ENCODE measurements around the gene MICAL2. TPM values are rescaled to one million over a fixed set of nuclear protein-coding genes. Genes with fewer than 3 reads are reported as not detected.
A peak's percentile ranks its signal among the peaks of the same experiment; 100 is the strongest.

The MICAL2 gene
- total RNA-seq, 1 donor, result 34.2 TPM

- no peak for DNase-seq (ENCODE audit: low read depth in 2 of 3, low spot score in 2 of 3)
Measured at GRCh38 chr11:12092714-12093113, 17.7 kb upstream of the MICAL2 start.

DNA sequence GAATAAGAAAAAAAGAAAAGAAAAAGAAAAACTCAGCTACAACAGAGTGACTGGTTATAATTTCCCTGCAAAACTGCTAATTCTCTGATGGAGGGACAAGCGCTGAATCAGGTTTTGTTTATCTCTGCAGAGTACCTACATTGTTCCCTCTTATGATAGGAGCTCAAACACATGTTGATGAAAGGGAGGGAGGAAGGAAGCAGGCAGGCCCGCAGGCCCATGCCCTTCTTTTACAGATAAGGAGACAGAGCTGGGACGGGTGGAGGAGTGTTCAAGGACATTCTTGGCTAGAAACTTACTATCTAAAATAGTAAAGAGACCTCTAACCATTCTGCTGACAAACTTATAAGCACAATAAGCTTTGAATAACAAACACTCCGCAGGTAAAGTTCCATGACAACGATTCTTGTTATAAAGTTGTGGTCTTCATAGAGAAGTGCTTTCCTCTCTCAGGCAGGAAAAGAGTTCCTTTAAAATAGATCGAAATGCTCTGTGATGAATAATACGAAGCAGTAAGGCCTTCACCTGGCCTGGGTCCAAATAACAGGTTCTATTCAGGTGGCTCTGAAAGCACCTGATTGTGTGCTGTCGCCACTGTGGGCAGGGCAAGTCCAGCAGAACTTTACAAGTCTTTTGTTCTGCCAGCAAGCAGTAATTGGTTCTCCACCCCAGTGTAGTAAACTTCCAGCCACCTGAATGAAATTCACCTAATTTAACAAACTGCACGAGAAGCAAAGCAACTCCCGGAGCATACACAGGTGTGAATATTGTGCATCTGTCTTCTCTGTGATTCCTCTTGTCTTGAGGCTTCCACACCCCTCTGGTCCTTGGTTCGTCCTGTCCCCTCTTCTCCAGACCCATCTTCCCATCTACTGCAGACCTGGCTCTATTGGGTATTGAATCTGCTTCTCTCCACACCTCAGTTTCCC is 15.3 kb upstream of the MICAL2 start:
- peak in 2 of 3 donors; percentile 49 to 70 for DNase-seq (ENCODE audit: low read depth in 2 of 3, low spot score in 2 of 3)

DNA sequence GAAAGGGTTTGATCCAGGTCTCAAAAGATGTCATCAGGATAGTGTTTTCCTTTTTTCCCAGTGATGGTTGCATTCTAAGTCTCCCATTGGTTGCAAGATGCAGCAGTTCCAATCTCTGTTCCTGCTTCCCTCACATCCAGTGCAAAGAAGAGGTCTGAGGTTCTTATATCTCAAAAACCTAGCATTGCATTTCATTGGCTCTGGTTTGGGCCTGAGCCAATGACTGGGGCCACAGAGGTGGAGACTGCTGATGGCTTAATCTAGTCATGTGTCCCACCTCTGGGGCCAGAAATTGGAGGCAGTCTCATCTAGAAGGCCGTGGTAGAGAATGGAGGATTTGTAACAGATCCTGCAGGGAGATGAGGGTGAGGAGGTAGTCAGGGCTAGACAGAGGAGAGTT is 13.2 kb upstream of the MICAL2 start:
- DNase-seq (ENCODE audit: low read depth in 2 of 3, low spot score in 2 of 3), result no peak

- no peak for DNase-seq (ENCODE audit: low read depth in 2 of 3, low spot score in 2 of 3)
Measured at GRCh38 chr11:12098601-12099000, 11.8 kb upstream of the MICAL2 start.

DNA sequence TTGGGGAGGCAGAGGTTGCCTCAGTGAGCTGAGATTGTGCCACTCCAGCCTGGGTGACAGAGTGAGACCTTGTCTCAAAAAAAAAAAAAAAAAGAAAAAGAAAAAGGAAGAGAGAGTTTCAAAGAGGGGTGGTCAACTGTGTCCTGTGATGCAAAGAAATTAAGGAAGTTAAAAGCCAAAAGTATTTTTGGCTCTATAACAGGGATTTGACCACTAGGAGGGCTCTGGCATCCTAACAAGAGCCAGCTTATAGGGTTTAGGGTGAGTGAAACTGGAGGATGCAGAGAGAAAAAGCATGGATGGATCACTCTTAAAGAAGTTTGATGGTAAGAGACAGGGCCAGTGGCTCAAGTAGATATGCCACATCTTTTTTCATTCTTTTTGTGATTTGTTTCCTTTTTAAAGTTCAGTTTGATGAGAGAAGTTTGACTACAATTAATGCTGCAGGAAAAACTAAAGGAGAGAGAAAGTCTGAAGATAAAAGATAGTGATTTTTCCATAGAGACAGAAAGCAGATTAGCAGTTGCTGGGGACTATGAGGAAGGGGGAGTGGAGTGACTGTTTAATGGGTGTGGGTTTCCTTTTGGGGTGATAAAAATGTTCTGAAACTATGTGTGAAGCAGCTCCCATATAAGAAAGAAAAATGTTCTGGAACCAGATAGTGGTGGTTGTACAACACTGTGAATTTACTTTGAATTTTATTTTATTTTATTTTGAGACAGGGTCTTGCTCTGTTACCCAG is 11.1 kb upstream of the MICAL2 start:
- DNase-seq (ENCODE audit: low read depth in 2 of 3, low spot score in 2 of 3), result peak in 1 of 3 donors; percentile 47

DNA sequence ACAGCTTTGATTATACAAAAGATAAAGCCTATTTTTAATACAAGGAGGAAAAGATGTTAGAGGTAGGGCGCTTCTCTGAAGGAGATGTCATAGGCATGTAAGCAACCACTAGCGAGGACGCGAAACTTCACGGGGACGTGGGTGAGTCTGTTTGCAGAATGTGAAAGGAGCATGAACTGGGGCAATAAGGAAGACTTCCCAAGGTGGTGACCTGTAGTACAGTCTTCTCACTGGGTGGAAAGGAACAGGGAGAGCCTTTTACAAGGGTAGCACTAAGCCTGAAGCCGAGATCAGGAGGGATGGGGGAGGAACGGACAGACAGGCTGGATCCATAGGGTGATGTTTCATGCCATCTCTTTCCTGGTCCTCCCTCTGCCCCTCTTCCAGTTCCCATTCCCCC is 10.0 kb upstream of the MICAL2 start:
- DNase-seq (ENCODE audit: low read depth in 2 of 3, low spot score in 2 of 3), result no peak

DNA sequence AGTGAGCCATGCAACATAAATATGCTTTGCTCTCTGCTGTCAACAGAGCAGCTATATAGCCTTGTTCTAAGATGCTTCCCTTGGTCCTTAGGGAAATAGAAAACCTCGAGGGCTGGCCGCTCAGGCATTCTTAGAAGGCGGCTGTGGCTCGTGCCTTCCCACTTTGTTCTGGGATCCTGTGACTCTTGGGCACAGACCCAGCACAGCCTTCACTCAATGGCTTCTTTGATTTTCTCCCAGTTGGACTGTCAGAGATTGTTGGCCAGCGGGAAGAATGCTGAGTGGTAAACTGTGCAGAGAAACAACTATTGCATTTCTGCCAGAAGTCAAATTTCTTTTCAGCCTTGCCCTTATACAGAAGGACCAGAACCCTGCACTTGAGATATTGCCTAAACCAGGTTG is 9.5 kb upstream of the MICAL2 start:
- no peak for DNase-seq (ENCODE audit: low read depth in 2 of 3, low spot score in 2 of 3)

DNA sequence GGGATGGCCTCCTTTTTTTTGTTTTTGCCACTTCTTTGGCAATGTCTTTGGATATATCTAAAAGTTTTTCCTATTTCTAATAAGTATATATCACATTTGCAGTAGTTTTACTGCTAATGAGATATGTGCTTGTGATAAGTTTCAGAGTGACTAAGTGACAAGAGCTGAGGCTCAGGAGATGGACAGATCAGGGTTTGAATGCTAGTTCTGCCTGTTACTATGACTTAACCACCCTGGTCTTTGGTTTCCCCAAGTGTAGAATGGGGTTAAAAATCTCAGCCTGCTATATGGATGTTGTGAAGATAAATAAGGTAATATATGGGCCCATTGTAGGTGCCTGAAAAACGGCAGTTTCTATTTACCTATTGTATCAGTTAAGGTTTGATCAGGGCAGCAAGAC is 9.1 kb upstream of the MICAL2 start:
- no peak for DNase-seq (ENCODE audit: low read depth in 2 of 3, low spot score in 2 of 3)

GRCh38 chr11:12102588-12103410 is 7.6 kb upstream of the MICAL2 start:
- no peak for DNase-seq (ENCODE audit: low read depth in 2 of 3, low spot score in 2 of 3)

- DNase-seq (ENCODE audit: low read depth in 2 of 3, low spot score in 2 of 3), result no peak
Measured at GRCh38 chr11:12103411-12104225, 6.8 kb upstream of the MICAL2 start.

DNA sequence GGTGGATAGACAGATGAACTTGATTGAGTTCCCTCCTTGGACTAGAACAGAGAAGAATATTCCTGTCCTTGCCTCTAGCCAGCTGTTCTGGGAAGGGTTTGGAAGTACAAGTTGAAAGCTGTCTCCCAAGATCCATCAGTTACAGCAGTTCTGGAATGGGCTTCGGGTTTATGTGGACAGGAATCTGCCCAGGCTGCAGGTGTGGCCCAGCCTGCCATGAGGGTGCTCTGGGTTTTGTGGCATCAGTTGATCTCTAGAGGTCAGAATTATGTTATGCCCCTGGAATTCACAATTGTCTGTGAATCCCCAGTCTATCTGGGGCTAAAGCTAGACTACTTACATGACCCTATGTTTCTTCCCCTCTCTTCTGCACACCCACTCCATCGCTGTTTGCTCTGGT is 4.9 kb upstream of the MICAL2 start:
- no peak for DNase-seq (ENCODE audit: low read depth in 2 of 3, low spot score in 2 of 3)

- no peak for DNase-seq (ENCODE audit: low read depth in 2 of 3, low spot score in 2 of 3)
Measured at GRCh38 chr11:12106101-12106500, 4.3 kb upstream of the MICAL2 start.

GRCh38 chr11:12106501-12106900 is 3.9 kb upstream of the MICAL2 start:
- DNase-seq (ENCODE audit: low read depth in 2 of 3, low spot score in 2 of 3), result no peak

DNA sequence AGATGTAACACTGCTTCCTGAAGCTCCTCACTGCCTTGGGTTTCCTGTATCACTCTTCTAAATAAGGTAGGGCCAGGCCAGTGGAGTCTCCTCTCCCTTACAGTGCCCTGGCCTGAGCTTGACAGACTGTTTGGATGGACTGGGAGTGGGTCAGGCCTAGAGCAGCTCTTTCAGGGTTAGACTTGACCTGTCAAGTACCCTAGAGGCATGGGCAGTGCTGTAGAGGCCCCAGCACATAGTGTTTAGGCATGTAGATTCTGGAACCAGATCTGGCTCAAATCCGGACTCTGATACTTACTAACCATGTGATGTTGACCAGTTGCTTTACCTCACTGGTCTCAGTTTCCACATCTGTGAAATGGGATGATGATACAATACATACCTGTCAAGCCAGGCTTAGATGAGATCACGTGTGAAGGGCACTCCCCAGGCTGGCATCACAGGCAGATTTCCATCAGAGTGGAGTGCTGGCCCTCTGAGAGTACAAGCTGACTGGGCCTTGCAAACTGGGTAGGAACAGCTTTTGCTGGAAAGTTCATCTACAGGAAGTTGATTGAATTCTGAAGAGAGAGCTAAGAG is 1.4 kb upstream of the MICAL2 start:
- DNase-seq (ENCODE audit: low read depth in 2 of 3, low spot score in 2 of 3), result no peak

DNA sequence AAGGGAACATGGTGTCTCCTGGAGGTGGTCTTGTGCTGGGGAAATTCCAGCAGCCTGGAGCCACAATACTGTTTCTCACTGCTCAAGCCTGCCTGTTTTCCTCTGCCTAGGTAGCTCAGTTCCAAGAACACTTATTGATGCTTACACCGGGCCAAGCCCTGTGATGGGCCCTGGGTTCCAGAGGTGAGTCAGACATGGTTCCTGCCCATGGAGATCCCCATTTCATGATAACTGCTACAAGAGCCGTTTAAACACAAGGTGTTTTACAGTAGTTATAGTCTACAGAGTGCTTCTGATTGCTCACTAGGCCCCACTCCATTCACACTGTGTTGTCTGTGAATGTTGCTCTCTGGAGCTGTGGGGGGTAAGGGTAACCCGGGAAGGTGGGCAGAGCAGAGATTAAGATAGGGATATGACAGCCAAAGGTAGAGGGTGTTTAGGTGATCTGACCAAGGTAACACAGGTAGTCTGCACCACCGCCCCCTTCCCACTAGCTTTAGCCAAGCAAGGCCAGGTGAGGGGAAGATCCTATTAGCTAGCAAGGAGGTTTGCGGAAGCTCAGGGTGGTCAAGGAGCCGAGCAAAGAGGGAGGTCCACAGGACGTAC is 696 bp upstream of the MICAL2 start:
- no peak for DNase-seq (ENCODE audit: low read depth in 2 of 3, low spot score in 2 of 3)

- DNase-seq (ENCODE audit: low read depth in 2 of 3, low spot score in 2 of 3), result peak in 1 of 3 donors; percentile 46
Measured at GRCh38 chr11:12110714-12111548, 541 bp downstream of the MICAL2 start.

DNA sequence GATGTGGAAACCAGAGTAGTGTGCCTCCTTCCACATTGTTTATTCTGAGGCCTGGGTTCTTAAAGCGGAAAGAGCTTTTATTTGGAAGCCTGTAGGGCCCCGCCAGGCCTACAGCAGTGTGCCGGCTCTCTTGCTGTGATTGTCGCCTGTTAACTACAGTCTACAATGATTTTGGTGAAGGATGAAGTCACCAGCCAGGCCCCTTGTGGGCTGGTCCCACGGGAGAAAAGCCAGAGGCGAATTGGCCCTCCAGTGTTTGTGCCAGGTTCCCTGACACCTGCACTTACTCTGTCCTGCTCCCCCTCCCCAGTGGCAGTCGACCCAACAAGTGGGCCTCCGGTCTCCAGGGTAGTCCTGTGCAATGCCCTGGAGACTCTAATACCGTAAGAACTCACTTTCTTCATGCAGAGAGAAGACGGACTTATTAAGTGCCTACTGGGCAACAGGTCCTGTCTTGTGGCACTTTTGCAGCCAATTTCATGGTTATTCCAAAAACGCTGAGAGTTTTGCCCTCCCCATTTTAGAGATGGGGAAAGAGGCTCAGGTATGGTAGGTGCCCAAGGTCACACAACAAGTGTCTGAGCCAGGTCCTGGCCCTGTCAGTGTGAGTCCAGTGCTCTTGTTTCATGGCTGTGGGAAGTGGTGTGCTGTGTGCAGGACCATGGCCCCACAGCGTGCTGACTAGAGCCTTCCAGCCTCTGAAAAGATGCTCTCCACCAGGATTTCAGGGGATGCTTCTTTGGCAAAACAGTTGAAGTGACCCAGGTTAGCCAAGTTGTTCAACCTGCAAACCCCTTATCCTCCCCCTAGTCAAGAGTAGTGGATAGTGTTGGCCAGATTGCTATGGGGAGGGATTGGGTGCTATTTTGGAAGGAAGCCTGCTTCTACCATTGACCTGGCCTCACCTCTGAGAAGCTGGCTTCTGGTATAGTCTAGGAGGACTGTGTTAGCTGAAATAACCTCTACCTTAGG is 1.4 kb downstream of the MICAL2 start:
- DNase-seq (ENCODE audit: low read depth in 2 of 3, low spot score in 2 of 3), result no peak
